HCT116 (cell line): Measurements from ENCODE around the gene CSAD. TPM values are rescaled to one million over a fixed set of nuclear protein-coding genes. Genes with fewer than 3 reads are reported as not detected.

ENCODE experiments used
- ATAC-seq: fragments of 200-7000 bp; cut with Tn5 transposase; 2 replicates; pipeline ENCODE4 v1.9.1; 2020; ENCODE audit warnings: mild to moderate bottlenecking, moderate library complexity
- BruUV-seq: library from RNA; stranded (reverse); fragments of 400-500 nt; replicated peaks from 2 replicates; lab custom pipeline; 2021; lab: Mats Ljungman, UMichigan
- CTCF ChIA-PET: fragments of 300-600 bp; sonication (Branson Sonifier 250); formaldehyde crosslinking; loops from one replicate; lab custom pipeline; 2021; ENCODE audit warnings: antibody characterized with exemption; lab: Charles Lee
- POLR2A ChIA-PET: fragments of 300-600, 350-600 bp; sonication (Branson Sonifier 250); formaldehyde crosslinking; loops from one replicate; lab custom pipeline; 2021; ENCODE audit warnings: antibody characterized with exemption; lab: Charles Lee
- RAD21 ChIA-PET, 2 experiments: fragments of 300-600 bp; sonication (Branson Sonifier 250); formaldehyde crosslinking; loops; one replicate each; lab custom pipeline; 2023; ENCODE audit warnings: low total read pairs in 2 of 2; ENCODE audit not compliant: uncharacterized antibody in 2 of 2, unreplicated experiment in 2 of 2, low non-redundant PET in 1 of 2; lab: Charles Lee
- DNase-seq: peaks from one replicate; pipeline ENCODE4 v3.0.0-alpha.2; 2010; ENCODE audit warnings: low read depth, low spot score
- H2AFZ ChIP-seq: fragments of 200-600 bp; shearing (Covaris generic), sonication (generic); 2 replicates; pipeline ENCODE4 v1.6.1; 2017; ENCODE audit warnings: low read depth, mixed run types, mixed read lengths, antibody characterized with exemption, low read length; ENCODE audit not compliant: poor library complexity, severe bottlenecking
- H3K27ac ChIP-seq: 2 replicates; pipeline ENCODE4 v1.5.1; 2012; ENCODE audit warnings: low read depth, low read length
- H3K27me3 ChIP-seq: fragments of 200-600 bp; sonication (generic); 2 replicates; pipeline ENCODE4 v1.6.1; 2016; ENCODE audit warnings: mixed run types, low read length, mixed read lengths; ENCODE audit not compliant: insufficient read depth
- H3K36me3 ChIP-seq, 2 experiments: fragments of 200-500 bp in 1 of 2; fragments of 200-600 bp in 1 of 2; sonication (Bioruptor generic) in 1 of 2; sonication (generic) in 1 of 2; 2 replicates each; pipeline versions ENCODE4 v1.5.1 to v1.6.1; 2014 to 2016; ENCODE audit warnings: low read length in 2 of 2, inconsistent platforms in 1 of 2, mixed read lengths in 1 of 2, mixed run types in 1 of 2; ENCODE audit not compliant: insufficient read depth in 2 of 2, control insufficient read depth in 1 of 2
- H3K4me1 ChIP-seq, 2 experiments: fragments of 200-600 bp in 1 of 2; sonication (generic) in 1 of 2; 2 replicates each; pipeline versions ENCODE4 v1.5.1 to v1.6.1; 2012 to 2017; ENCODE audit warnings: low read length in 2 of 2, inconsistent platforms in 1 of 2, mild to moderate bottlenecking in 1 of 2, mixed read lengths in 1 of 2, mixed run types in 1 of 2, moderate library complexity in 1 of 2; ENCODE audit not compliant: insufficient read depth in 2 of 2, control insufficient read depth in 1 of 2
- H3K4me2 ChIP-seq: fragments of 200-600 bp; sonication (generic); 2 replicates; pipeline ENCODE4 v1.6.1; 2017; ENCODE audit warnings: mixed run types, low read length, mixed read lengths
- H3K4me3 ChIP-seq, 2 experiments: fragments of 200-600 bp in 1 of 2; sonication (generic) in 1 of 2; replicated peaks in 1 of 2; 2 replicates each; pipeline ENCODE4 v1.5.1; 2011 to 2016; ENCODE audit warnings: low read length in 2 of 2, control low read depth in 1 of 2, low read depth in 1 of 2, mild to moderate bottlenecking in 1 of 2, mixed read lengths in 1 of 2, mixed run types in 1 of 2
- H3K79me2 ChIP-seq: fragments of 200-600 bp; sonication (generic); 2 replicates; pipeline ENCODE4 v1.6.1; 2017; ENCODE audit warnings: mild to moderate bottlenecking, mixed run types, low read length, moderate library complexity, mixed read lengths; ENCODE audit not compliant: insufficient read depth
- H3K9ac ChIP-seq: fragments of 200-600 bp; sonication (generic); 2 replicates; pipeline ENCODE4 v1.6.1; 2016; ENCODE audit warnings: low read length, mixed read lengths
- H3K9me2 ChIP-seq: fragments of 200-600 bp; sonication (generic), shearing (Covaris generic); 2 replicates; pipeline ENCODE4 v1.6.1; 2017; ENCODE audit warnings: mixed run types, mild to moderate bottlenecking, moderate library complexity; ENCODE audit not compliant: insufficient read depth
- H3K9me3 ChIP-seq, 2 experiments: fragments of 200-500 bp in 1 of 2; fragments of 200-600 bp in 1 of 2; sonication (Bioruptor generic) in 1 of 2; sonication (generic) in 1 of 2; 2 replicates each; pipeline ENCODE4 v1.6.1; 2014 to 2017; ENCODE audit warnings: low read length in 2 of 2, mixed read lengths in 2 of 2, inconsistent platforms in 1 of 2, low read depth in 1 of 2, mild to moderate bottlenecking in 1 of 2, mixed run types in 1 of 2, moderate library complexity in 1 of 2; ENCODE audit not compliant: control insufficient read depth in 1 of 2, insufficient read depth in 1 of 2
- H4K20me1 ChIP-seq: fragments of 200-600 bp; sonication (generic), shearing (Covaris generic); 2 replicates; pipeline ENCODE4 v1.6.1; 2017; ENCODE audit warnings: mixed run types, mild to moderate bottlenecking, moderate library complexity; ENCODE audit not compliant: insufficient read depth
- EZH2phosphoT487 ChIP-seq: fragments of 200-600 bp; IDR thresholded peaks from 2 replicates; pipeline ENCODE4 v1.6.1; 2018; ENCODE audit warnings: antibody characterized with exemption, borderline replicate concordance
- SP1 ChIP-seq: IDR thresholded peaks from 2 replicates; pipeline ENCODE4 v1.6.1; 2012; ENCODE audit warnings: low read depth
- intact Hi-C: fragments of 100-400 bp; cut with micrococcal nuclease; formaldehyde crosslinking; loops from 2 replicates; pipeline ENCODE4 v1.10.0; 2022
- total RNA-seq: library from RNA; stranded (reverse); gene quantifications from one replicate; pipeline ENCODE4 v1.2.1, GENCODE V29; 2021; ENCODE audit not compliant: unreplicated experiment
- TF ChIP-seq, protein P1 (sequence below): IDR thresholded peaks from 2 replicates; pipeline ENCODE4 v1.6.1; 2011; ENCODE audit warnings: mild to moderate bottlenecking, low read length, moderate library complexity; ENCODE audit not compliant: insufficient replicate concordance; ENCODE audit errors: extremely low read depth

The CSAD gene
- total RNA-seq, 1 experiment from 2014 or later, result 20.3 TPM

DNA sequence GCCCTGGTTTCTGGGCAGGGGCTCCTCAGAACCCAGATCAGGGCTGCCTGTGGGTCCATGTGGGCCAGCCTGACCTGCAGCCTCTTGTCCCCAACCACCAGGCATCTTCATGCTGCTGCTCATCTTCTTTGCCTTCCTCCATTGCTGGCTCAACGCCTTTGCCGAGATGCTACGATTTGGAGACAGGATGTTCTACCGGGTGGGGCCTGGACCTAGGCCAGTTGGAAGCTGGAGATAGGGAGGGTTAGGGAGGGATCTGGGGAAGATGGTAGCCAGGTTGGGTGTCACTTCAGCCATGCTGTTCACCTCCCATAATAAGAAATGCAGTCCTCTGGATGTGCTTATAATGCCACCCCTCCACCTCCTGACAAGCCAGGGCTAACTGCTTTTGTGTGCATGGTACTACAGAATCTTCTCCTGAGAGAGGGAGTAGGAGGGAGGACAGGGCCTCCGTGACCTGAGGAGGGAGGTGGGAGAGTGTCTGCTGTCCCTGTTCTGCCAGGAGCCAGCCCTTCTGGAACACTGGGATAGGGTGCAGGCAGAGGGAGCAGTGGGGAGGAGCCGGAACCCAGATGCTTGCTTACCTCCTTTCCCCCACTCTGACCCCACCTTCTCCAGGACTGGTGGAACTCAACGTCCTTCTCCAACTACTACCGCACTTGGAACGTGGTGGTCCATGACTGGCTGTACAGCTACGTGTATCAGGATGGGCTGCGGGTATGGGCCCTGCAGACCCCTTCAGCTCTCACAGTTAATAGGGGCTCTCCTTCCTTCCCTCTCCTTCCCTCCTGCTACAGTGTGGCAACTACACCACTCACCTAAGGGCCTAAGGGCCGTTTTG, 59.8 kb downstream of the CSAD start:
- Histone ChIP-seq H3K4me1 (no peaks in the 10 kb centered on the region), H3K9me2 (no peaks in the 10 kb centered on the region), H4K20me1 (no peaks in the 10 kb centered on the region), H3K4me2 (no peak overlapping the region), H3K27ac (no peak overlapping the region), H3K27me3 (no peaks in the 10 kb centered on the region), H3K9ac (no peak overlapping the region), H3K4me3 (no peak overlapping the region), H2AFZ (no peak overlapping the region), H3K36me3 (no peaks in the 10 kb centered on the region), H3K9me3 (no peaks in the 10 kb centered on the region), H3K79me2 (no peaks in the 10 kb centered on the region)
- TF ChIP-seq, protein P1, sequence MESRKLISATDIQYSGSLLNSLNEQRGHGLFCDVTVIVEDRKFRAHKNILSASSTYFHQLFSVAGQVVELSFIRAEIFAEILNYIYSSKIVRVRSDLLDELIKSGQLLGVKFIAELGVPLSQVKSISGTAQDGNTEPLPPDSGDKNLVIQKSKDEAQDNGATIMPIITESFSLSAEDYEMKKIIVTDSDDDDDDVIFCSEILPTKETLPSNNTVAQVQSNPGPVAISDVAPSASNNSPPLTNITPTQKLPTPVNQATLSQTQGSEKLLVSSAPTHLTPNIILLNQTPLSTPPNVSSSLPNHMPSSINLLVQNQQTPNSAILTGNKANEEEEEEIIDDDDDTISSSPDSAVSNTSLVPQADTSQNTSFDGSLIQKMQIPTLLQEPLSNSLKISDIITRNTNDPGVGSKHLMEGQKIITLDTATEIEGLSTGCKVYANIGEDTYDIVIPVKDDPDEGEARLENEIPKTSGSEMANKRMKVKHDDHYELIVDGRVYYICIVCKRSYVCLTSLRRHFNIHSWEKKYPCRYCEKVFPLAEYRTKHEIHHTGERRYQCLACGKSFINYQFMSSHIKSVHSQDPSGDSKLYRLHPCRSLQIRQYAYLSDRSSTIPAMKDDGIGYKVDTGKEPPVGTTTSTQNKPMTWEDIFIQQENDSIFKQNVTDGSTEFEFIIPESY, result no peak
- no peak for TF ChIP-seq SP1
- ChIA-PET RAD21 (interaction anchor here in 1 of 2 experiments (0.6 kb wide), 1 partner anchor 10 kb away, joined by 3 read pairs; no protein-coding TSS in a partner anchor), CTCF (interaction anchor here (0.6 kb wide), 1 partner anchor 18 kb away, joined by 3 read pairs; no protein-coding TSS in a partner anchor), POLR2A (no interaction called here)
- ATAC-seq (no peak), DNase-seq (no peak)
- no TSS peak for BruUV-seq
- intact Hi-C loops, result no loop called here

DNA sequence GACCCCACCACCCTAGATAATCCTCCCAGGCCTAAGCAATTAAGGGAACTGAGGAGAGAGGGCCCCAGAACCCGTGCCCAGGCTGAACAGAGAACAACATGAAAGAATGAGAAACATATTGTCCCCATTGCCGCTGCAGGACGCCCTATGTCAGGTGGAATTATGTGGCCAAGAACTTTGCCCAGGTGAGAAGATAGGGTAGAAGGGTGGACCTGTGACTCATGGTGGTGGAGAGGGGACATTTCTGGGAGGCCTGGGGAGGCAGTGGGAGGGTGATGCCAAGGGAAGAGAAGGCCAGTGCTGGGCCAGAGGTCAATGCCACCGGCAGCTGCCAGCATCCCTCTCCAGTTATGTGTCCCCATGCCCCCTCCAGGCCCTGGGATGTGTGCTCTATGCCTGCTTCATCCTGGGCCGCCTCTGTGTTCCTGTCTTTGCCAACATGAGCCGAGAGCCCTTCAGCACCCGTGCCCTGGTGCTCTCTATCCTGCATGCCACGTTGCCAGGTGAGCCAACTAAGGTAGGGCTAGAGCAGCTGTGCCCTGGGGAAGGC, 61.9 kb downstream of the CSAD start:
- Histone ChIP-seq H4K20me1 (no peaks in the 10 kb centered on the region), H2AFZ (no peak overlapping the region), H3K9me3 (no peaks in the 10 kb centered on the region), H3K79me2 (no peaks in the 10 kb centered on the region), H3K36me3 (no peaks in the 10 kb centered on the region), H3K4me2 (no peak overlapping the region), H3K4me3 (no peak overlapping the region), H3K4me1 (no peaks in the 10 kb centered on the region), H3K9ac (no peak overlapping the region), H3K27me3 (no peaks in the 10 kb centered on the region)
- BruUV-seq, result no TSS peak
- intact Hi-C loops, result no loop called here
- DNase-seq, result no peak
- no peak for ATAC-seq
- POLR2A ChIA-PET, result no interaction called here
- no peak for TF ChIP-seq EZH2phosphoT487
- TF ChIP-seq, all 23 proteins: peak for 0
- Histone ChIP-seq H3K9me2 (no peaks in the 10 kb centered on the region), H3K27ac (no peak overlapping the region)
- RAD21 ChIA-PET, result no interaction called here
- CTCF ChIA-PET, result no interaction called here
